ENCODE data around the gene TNFRSF6B. TPM values are rescaled to one million over a fixed set of nuclear protein-coding genes. Genes with fewer than 3 reads are reported as not detected.

The TNFRSF6B gene
- total RNA-seq, 1 experiment from 2014 or later, result not detected

DNA sequence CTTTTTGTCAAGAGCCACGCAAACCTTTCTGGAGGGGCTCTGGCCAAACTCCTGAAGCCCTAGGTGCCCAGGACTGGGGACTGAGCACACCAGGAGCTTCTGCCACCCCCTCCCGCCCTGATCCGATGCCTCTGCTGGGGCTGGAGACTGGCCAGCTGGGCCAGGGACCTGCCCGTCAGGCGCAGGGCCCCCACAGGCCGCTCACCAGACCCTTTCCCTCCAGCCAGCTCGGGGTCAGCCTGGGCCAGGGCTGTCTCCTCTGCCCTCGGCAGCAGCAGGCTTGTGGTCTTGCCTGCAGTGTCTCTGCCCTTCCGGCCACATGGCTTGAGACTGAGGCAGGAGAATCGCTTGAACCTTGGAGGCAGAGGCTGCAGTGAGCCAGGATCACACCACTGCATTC lies 23.8 kb upstream of the TNFRSF6B start:
- no peak for DNase-seq
- no TSS peak for BruUV-seq (replicated peaks)
- POLR2A ChIA-PET (ENCODE audit: unreplicated experiment), result no interaction called here
- intact Hi-C loops (cut with micrococcal nuclease; ENCODE audit: unreplicated experiment), result no loop called here
- Histone ChIP-seq H3K9me3 (ENCODE audit: insufficient read depth, low read depth) (no peaks in the 10 kb centered on the region), H3K4me2 (no peak overlapping the region), H3K9me2 (ENCODE audit: insufficient read depth) (no peaks in the 10 kb centered on the region), H3F3A (ENCODE audit: insufficient read depth, low read depth) (no peaks in the 10 kb centered on the region), H4K20me1 (ENCODE audit: insufficient read depth) (no peaks in the 10 kb centered on the region), H2AFZ (no peak overlapping the region), H3K79me2 (ENCODE audit: low read depth) (no peaks in the 10 kb centered on the region), H3K27me3 (ENCODE audit: insufficient read depth, low read depth) (no peaks in the 10 kb centered on the region), H3K36me3 (ENCODE audit: low read depth) (peaks cover 25% of the 10 kb centered on the region; the same call in 1 of the 2 replicates), H3K27ac (no peak overlapping the region), H3K4me3 (no peak overlapping the region), H3K4me1 (replicated peaks; ENCODE audit: insufficient read depth) (no peaks in the 10 kb centered on the region)
- CTCF ChIA-PET, result interaction anchor here (0.5 kb wide), 1 partner anchor 207 kb away, joined by 5 read pairs; no protein-coding TSS in a partner anchor
- TF ChIP-seq, protein P1, sequence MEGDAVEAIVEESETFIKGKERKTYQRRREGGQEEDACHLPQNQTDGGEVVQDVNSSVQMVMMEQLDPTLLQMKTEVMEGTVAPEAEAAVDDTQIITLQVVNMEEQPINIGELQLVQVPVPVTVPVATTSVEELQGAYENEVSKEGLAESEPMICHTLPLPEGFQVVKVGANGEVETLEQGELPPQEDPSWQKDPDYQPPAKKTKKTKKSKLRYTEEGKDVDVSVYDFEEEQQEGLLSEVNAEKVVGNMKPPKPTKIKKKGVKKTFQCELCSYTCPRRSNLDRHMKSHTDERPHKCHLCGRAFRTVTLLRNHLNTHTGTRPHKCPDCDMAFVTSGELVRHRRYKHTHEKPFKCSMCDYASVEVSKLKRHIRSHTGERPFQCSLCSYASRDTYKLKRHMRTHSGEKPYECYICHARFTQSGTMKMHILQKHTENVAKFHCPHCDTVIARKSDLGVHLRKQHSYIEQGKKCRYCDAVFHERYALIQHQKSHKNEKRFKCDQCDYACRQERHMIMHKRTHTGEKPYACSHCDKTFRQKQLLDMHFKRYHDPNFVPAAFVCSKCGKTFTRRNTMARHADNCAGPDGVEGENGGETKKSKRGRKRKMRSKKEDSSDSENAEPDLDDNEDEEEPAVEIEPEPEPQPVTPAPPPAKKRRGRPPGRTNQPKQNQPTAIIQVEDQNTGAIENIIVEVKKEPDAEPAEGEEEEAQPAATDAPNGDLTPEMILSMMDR (conservative IDR thresholded peaks at IDR 0.05), result no peak
- TF ChIP-seq EZH2 (IDR thresholded peaks at IDR 0.05; ENCODE audit: low read depth), result no peak

DNA sequence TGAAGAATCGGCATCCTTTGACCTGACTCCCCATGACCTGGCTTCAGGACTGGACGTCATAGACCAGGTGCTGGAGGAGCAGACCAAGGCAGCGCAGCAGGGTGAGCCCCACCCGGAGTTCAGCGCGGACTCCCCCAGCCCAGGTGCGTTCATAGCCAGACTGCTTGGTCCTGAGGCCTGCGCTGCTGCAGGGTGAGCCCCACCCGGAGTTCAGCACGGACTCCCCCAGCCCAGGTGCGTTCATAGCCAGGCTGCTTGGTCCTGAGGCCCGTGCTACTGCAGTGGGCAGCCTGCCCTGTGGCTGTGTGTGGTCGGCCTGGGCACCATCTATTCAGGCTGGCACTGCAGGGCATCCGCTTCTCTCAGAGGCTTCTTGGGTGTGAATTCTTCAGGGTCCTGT lies 22.5 kb upstream of the TNFRSF6B start:
- CTCF ChIA-PET, result no interaction called here
- Histone ChIP-seq H3K4me2 (no peak overlapping the region), H2AFZ (no peak overlapping the region), H3K27ac (no peak overlapping the region), H3K4me3 (no peak overlapping the region), H4K20me1 (ENCODE audit: insufficient read depth) (no peaks in the 10 kb centered on the region), H3K9me3 (ENCODE audit: insufficient read depth, low read depth) (no peaks in the 10 kb centered on the region), H3K9me2 (ENCODE audit: insufficient read depth) (no peaks in the 10 kb centered on the region), H3K4me1 (replicated peaks; ENCODE audit: insufficient read depth) (no peaks in the 10 kb centered on the region), H3K79me2 (ENCODE audit: low read depth) (no peaks in the 10 kb centered on the region), H3K36me3 (ENCODE audit: low read depth) (peaks cover 25% of the 10 kb centered on the region; the same call in 1 of the 2 replicates), H3F3A (ENCODE audit: insufficient read depth, low read depth) (no peaks in the 10 kb centered on the region), H3K27me3 (ENCODE audit: insufficient read depth, low read depth) (no peaks in the 10 kb centered on the region)
- no TSS peak for BruUV-seq (replicated peaks)
- intact Hi-C loops (cut with micrococcal nuclease; ENCODE audit: unreplicated experiment), result no loop called here
- no peak for DNase-seq
- no peak for TF ChIP-seq EZH2 (IDR thresholded peaks at IDR 0.05; ENCODE audit: low read depth)
- TF ChIP-seq, protein P1 (conservative IDR thresholded peaks at IDR 0.05), result no peak
- POLR2A ChIA-PET (ENCODE audit: unreplicated experiment), result no interaction called here

DNA sequence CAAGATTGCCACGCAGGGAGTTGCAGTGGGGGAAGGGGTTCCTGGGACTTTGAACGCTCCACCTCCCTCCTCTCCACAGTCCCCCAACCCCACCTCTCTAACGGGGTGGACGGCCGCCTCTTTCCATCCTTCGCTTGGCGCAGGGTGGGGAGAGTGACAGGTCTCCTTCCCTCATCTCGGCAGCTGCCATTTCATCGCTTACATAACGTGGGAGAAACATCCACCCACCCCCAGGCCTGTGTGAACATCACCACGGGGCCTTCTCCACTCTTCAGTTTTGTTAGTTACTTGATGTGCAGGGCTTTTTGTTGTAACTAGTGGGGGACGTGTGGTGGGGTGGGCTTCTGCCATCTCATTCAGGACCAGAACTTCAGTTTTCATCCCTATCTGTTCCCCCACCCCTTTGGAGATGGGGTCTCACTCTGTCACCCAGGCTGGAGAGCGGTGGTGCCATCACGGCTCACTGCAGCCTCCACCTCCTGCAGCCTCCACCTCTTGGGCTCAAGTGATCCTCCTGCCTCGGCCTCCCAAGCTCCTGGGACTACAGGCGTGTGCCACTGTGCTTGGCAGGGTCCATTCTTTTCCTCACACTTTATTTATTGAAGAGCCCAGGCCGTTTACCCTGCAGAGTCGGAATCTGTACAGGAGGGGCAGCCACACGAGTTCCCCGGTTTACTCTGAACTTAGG lies 20.6 kb upstream of the TNFRSF6B start:
- BruUV-seq (replicated peaks), result no TSS peak

More for the DNA sequence above, 20.6 kb upstream of the TNFRSF6B start:
- 0 out of 2 replicates have a peak, but pooled peaks cover 3% of the 10 kb centered on the region for H3F3A ChIP-seq (ENCODE audit: insufficient read depth, low read depth)
- no peak for DNase-seq
- H3K9me3 ChIP-seq (ENCODE audit: insufficient read depth, low read depth), result no peaks in the 10 kb centered on the region
- no peaks in the 10 kb centered on the region for H3K79me2 ChIP-seq (ENCODE audit: low read depth)
- H3K4me2 ChIP-seq, result no peak overlapping the region
- ChIA-PET POLR2A (ENCODE audit: unreplicated experiment) (no interaction called here), CTCF (no interaction called here)
- no peaks in the 10 kb centered on the region for H4K20me1 ChIP-seq (ENCODE audit: insufficient read depth)
- peaks cover 4% of the 10 kb centered on the region; the same call in 1 of the 2 replicates for H3K4me1 ChIP-seq (replicated peaks; ENCODE audit: insufficient read depth)
- H3K4me3 ChIP-seq, result no peak overlapping the region
- H3K27me3 ChIP-seq (ENCODE audit: insufficient read depth, low read depth), result no peaks in the 10 kb centered on the region
- TF ChIP-seq, protein P1 (conservative IDR thresholded peaks at IDR 0.05), result no peak
- no peak for TF ChIP-seq EZH2 (IDR thresholded peaks at IDR 0.05; ENCODE audit: low read depth)
- peaks cover 25% of the 10 kb centered on the region; the same call in 1 of the 2 replicates for H3K36me3 ChIP-seq (ENCODE audit: low read depth)
- H3K9me2 ChIP-seq (ENCODE audit: insufficient read depth), result no peaks in the 10 kb centered on the region
- intact Hi-C loops (cut with micrococcal nuclease; ENCODE audit: unreplicated experiment), result no loop called here
- H3K27ac ChIP-seq, result no peak overlapping the region
- H2AFZ ChIP-seq, result no peak overlapping the region

All from PC-9 (cell line).